ENCODE data around the gene PRAMEF5.
"Not testable (repeated sequence)": the region's sequence is repeated elsewhere in the genome, so short reads cannot be mapped to it uniquely, and the experiment has no call there.

PRAMEF5 gene

GRCh38 chr1:13297216-13297931, 43.4 kb downstream of the PRAMEF5 start:
- H3K27ac ChIP-seq (ENCODE audit: low read depth, low read length); H3K27me3 ChIP-seq (ENCODE audit: control insufficient read depth, insufficient read depth, low read length); H3K4me3 ChIP-seq (ENCODE audit: low read length); H3K9ac ChIP-seq (ENCODE audit: low read length); H3K4me1 ChIP-seq (ENCODE audit: control insufficient read depth, insufficient read depth, low read length); H3K36me3 ChIP-seq (ENCODE audit: control insufficient read depth, insufficient read depth, low read length): not testable (repeated sequence)

DNA sequence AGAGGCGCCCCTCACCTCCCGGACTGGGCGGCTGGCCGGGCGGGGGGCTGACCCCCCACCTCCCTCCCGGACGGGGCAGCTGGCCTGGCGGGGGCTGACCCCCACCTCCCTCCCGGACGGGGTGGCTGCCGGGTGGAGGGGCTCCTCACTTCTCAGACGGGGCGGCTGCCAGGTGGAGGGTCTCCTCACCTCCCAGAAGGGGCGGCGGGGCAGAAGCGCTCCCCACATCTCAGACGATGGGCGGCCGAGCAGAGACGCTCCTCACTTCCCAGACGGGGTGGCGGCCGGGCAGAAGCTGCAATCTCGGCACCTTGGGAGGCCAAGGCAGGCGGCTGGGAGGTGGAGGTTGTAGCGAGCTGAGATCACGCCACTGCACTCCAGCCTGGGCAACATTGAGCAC, 44.7 kb downstream of the PRAMEF5 start:
- H3K27ac ChIP-seq (ENCODE audit: low read depth, low read length); H3K9ac ChIP-seq (ENCODE audit: low read length); H3K27me3 ChIP-seq (ENCODE audit: control insufficient read depth, insufficient read depth, low read length); H3K4me1 ChIP-seq (ENCODE audit: control insufficient read depth, insufficient read depth, low read length); H3K36me3 ChIP-seq (ENCODE audit: control insufficient read depth, insufficient read depth, low read length); H3K4me3 ChIP-seq (ENCODE audit: low read length): not testable (repeated sequence)

DNA sequence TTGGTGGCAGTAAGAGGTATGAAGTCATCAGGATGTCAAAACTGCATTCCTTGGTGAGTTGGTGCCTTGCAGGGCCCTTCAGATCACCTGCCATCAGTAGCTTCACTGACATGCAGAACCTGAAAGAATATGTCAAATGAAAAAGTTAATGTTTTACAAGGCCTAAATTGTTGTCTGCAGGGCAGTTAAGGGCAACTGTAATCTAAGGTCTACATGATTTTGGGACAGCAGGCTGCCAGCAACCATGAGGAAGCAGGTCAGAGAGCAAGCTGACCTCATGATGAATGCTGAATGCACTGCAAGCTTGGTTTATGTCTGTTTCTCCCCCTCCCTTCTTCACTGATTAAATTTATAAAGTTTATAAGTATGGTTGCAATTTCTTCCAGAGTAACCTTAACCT, 48.2 kb downstream of the PRAMEF5 start:
- not testable (repeated sequence) for H3K9ac ChIP-seq (ENCODE audit: low read length); H3K36me3 ChIP-seq (ENCODE audit: control insufficient read depth, insufficient read depth, low read length); H3K4me3 ChIP-seq (ENCODE audit: low read length); H3K27ac ChIP-seq (ENCODE audit: low read depth, low read length); H3K27me3 ChIP-seq (ENCODE audit: control insufficient read depth, insufficient read depth, low read length); H3K4me1 ChIP-seq (ENCODE audit: control insufficient read depth, insufficient read depth, low read length)

DNA sequence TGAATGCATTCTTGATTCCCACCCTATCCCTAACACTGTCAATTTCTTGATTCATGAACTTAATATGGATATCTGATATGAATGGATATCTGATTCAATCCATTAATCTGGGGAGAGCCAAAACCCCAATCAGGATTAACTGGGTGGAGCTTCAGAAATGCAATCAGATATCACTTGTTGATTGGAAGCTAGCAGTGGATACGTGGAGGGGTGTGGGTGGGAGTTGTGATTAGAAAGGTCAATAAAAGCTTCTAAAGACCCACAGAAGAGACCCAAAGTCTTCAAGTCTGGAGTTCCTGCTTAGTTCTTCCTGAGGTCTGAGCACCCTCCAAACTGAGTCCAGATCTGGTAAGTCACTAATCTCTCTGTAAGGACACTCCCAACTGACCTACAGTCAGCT, 49.2 kb downstream of the PRAMEF5 start, which contains the start of gene PRAMEF33:
PRAMEF33 (plus strand) TSS at position 301 of the 400 bp plus-strand sequence. CDS start 2,416 bp downstream, outside the sequence.
- not testable (repeated sequence) for H3K4me1 ChIP-seq (ENCODE audit: control insufficient read depth, insufficient read depth, low read length)

More for the DNA sequence above, 49.2 kb downstream of the PRAMEF5 start, which contains the start of gene PRAMEF33:
- not testable (repeated sequence) for H3K36me3 ChIP-seq (ENCODE audit: control insufficient read depth, insufficient read depth, low read length); H3K4me3 ChIP-seq (ENCODE audit: low read length); H3K27ac ChIP-seq (ENCODE audit: low read depth, low read length); H3K27me3 ChIP-seq (ENCODE audit: control insufficient read depth, insufficient read depth, low read length); H3K9ac ChIP-seq (ENCODE audit: low read length)
